Erythroblast (primary cell): ENCODE data around the gene GYPB.
"Not testable (repeated sequence)": the region's sequence is repeated elsewhere in the genome, so short reads cannot be mapped to it uniquely, and the experiment has no call there.

Experiments used
- GATA1 ChIP-seq: IDR thresholded peaks from 2 replicates; pipeline ENCODE4 v1.6.1; 2011; ENCODE audit warnings: low read depth, mild to moderate bottlenecking, control low read depth, low read length, moderate library complexity
- POLR2A ChIP-seq: IDR thresholded peaks from 2 replicates; pipeline ENCODE4 v1.6.1; 2011; ENCODE audit warnings: mild to moderate bottlenecking, low read length

DNA sequence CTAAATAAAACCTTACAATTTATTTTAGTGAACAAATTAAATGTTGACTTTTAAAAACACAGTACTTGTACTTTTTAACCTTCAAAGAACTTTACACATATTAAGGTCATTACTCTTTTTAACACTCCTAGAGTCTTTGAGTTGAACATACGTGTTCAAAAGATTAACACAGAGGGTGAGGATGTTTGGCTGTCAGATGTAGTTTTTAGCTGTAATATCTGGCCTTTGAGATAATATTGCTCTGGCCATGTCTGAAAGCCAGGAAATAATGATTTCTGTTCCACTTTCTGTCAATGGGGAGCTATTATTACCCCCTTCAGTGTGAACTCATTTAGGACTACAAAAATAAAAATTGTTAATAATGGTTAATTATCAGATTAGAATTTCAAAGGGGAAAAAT, 71.7 kb downstream of the GYPB start:
- not testable (repeated sequence) for TF ChIP-seq POLR2A, GATA1
